Measurements from ENCODE around the gene DNM2.

GRCh38 chr19:10760273-10760944 lies 42.5 kb downstream of the DNM2 start:
- TF ChIP-seq CTCF (IDR thresholded peaks at IDR 0.05) (no peak), POLR2AphosphoS5 (IDR thresholded peaks at IDR 0.05; ENCODE audit: low read depth, low read length) (no peak), REST (IDR thresholded peaks at IDR 0.05; ENCODE audit: insufficient read depth in 1 of 2, low read depth in 2 of 2, low read length in 1 of 2) (no peak), SIN3A (IDR thresholded peaks at IDR 0.05; ENCODE audit: borderline replicate concordance, insufficient read depth, low read depth, low read length) (no peak)
